NCI-H1417 (cell line): ENCODE data around the gene SLC10A3.

Experiments
- DNase-seq, 3 experiments: peaks; one replicate each; lab custom pipeline; 2025; lab: John Stamatoyannopoulos, UW

Gene SLC10A3

DNA sequence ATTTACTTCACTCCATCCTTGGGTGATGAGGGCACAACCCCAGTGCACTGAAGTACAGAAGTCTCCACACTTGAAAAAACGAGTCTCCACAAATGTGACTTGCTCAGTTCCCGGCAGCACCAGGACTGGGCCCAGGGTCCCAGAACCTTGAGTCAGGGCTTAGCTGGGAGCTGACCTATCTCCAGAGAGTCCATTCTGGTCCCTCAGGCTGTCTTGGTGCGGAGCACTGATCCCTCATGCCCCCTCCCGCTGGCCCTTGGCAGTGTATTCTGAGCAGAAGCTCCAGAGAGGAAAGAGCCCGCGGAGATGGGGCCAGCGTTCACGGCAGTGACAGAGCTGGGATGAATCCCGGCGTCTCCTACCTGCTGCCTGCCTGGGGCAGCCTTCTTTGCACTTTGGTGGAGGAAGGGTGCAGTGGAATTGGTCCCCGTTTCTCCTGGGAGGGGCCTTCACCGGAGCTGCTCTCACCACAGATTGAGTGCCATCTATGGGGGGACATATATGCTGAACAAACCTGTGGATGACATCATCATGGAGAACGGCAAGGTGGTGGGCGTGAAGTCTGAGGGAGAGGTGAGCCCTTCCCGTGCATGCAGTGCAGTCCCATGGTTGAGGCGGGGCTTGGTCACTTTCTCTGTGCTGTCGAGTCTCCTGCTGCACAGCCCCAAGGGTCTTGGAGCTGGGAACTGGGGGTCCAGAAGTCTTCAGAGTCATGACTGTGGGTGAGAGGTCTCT, 49.6 kb downstream of the SLC10A3 start:
- no peak for DNase-seq

DNA sequence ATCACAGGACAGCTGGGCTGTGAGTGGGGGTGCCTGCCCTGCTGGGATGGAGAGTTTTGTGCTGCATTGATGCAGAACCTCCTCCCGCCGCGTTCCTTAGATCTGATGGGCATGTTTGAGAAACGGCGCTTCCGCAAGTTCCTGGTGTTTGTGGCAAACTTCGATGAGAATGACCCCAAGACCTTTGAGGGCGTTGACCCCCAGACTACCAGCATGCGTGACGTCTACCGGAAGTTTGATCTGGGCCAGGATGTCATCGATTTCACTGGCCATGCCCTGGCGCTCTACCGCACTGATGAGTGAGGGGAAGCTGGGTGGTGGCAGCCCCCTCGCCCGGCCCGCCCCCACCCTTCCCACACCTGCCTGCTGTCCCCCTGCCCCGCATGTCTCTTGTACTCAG, 50.6 kb downstream of the SLC10A3 start:
- no peak for DNase-seq

DNA sequence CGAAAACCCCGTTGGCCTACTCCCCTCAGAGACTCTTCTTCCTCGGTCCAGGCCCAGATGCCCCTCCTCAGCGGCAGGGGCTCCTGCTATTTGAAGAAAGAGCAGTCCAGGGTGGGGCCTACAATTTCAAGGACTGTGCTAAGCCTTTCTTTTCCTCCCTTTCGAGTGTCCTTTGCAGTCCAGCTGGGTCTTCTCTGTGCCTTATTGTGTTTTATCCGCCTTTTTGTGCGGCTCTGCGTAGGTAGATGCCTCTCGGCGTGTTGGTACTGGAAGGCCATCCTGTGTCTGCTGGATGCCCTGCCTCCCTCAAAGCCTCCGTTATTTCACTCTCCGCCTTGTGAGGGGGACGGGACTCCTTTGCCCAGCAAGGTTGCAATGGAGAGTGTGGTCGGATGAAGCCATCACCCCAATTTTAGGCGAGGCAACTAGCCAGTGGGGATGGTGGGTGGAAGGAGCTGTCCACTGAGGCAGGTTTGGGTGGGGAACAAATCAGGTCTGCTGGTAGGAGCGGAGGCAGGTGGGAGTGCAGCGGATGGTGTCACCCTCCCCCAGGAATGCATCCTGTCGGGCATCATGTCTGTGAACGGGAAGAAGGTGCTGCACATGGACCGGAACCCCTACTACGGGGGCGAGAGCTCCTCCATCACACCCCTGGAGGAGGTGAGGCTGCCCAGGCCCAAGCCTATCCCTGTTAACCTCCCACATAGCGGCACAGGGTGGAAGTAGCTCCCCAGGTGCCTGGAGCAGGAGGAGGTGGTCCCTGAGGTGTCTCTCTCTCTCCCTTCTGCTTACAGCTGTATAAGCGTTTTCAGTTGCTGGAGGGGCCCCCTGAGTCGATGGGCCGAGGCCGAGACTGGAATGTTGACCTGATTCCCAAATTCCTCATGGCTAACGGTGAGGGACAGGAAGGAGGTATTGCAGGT, 52.2 kb downstream of the SLC10A3 start:
- peak in 2 of 3 experiments; percentile 36 to 50 for DNase-seq
